IPS-11a (cell line): ENCODE measurements around the gene ZNF385B.

Experiments used
- H3K4me3 ChIP-seq: one replicate; pipeline ENCODE4 v1.5.1; 2013; ENCODE audit warnings: low read depth, low read length, control low read depth

The ZNF385B gene

GRCh38 chr2:179751163-179751809 is 110.1 kb downstream of the ZNF385B start:
- H3K4me3 ChIP-seq, result no peak overlapping the region

DNA sequence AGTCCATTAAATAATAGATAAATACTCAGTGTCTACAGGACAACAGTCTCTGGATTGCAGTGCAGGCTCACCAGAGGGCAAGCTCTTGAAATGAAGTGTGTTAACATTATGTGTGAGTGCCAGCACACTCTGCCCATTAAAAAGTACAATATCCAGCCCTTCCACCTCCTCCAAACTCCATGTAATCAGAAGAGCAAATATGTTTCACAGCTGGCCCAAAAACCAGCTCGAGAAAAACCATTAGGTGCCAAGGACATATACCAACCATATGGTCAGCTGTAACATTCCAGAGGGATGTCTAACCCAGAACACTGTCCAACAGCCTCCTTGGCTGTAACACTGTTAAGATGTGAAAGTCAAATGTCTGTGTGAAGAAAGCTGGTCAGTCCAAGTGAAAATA is 112.2 kb downstream of the ZNF385B start:
- H3K4me3 ChIP-seq, result no peak overlapping the region

- no peak overlapping the region for H3K4me3 ChIP-seq
These were observed 114.4 kb downstream of the ZNF385B start for GRCh38 chr2:179746981-179747380.

DNA sequence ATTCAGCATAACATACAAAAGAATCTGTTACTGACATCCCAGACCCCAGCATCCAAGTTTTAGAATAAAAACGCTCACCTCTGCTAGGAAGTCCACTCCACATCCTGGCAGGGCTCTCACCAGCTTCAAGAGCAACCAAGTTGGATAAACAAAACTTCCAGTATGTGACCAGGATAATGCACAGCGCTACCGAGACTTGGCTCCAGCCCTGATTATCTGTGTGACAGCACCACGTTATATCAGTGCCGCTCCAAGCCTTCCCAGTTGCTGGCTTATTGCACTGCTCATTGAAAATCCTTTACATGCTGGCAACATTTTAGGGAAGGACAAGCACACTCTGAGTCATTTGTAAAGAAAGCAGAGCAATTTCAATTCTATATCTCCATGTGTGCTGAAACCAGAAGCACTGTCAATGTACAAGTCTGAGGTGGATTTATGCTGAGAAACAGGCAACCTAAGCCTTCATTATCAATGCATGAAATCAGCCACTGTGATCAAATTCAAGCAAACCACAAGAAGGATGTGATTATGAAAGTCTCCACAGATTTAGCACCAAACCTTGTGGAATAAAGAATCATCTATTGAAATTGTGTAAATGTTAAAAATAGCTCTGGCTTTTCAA is 115.7 kb downstream of the ZNF385B start:
- no peak overlapping the region for H3K4me3 ChIP-seq

DNA sequence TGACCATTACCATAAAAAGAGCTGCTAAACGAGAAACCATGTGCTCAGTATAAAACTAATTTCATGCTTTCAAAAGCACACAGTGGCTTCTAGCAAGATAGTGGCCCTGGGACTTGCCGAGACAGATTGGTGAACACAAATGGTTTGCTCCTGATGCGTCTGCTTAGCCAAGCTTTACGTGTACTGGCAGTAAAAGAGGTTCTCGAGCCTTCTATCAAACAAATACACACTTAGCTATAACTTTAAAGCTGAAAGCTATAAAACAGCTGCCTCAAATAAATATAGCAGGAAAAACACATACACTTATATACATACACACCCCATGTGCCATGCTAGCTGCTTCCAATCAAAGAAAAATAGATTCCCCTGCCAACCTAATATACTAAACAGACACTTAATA is 117.0 kb downstream of the ZNF385B start:
- no peak overlapping the region for H3K4me3 ChIP-seq

DNA sequence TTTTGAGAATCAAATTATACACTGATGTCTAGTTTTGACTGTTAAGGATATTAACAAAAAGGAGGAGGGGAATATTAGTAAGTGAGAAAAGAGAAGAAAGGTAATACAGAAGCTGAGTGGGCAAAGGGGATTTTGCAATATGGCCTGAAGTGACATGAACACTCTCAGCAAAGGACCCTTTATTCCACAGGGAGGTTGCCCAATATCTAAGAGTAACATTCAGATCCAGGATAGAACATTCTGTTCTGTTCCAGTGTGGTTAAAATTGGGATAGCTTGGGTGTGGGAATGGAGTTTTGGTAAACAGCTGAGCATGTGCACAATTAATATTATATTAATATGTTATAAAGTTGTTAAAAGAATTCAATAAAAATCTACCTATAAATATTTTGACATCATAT is 120.1 kb downstream of the ZNF385B start:
- no peak overlapping the region for H3K4me3 ChIP-seq

DNA sequence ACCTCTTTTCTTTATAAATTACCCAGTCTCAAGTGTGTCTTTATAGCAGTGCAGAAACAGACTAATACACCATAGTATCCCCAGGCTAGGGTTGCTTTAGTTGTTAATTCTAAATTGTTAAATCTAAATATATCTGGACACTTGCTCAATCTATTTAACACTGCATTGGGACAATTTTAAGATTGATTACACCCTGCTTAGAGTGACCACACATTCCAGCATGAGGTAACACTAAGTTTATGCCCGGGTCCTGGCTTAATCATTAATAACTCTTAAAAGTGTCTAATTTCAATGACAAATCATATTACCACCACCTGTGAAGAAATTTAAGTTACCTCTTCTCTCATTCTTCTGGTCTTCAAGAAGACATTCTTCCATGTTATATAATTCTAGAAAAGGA is 131.4 kb downstream of the ZNF385B start:
- H3K4me3 ChIP-seq, result no peak overlapping the region

DNA sequence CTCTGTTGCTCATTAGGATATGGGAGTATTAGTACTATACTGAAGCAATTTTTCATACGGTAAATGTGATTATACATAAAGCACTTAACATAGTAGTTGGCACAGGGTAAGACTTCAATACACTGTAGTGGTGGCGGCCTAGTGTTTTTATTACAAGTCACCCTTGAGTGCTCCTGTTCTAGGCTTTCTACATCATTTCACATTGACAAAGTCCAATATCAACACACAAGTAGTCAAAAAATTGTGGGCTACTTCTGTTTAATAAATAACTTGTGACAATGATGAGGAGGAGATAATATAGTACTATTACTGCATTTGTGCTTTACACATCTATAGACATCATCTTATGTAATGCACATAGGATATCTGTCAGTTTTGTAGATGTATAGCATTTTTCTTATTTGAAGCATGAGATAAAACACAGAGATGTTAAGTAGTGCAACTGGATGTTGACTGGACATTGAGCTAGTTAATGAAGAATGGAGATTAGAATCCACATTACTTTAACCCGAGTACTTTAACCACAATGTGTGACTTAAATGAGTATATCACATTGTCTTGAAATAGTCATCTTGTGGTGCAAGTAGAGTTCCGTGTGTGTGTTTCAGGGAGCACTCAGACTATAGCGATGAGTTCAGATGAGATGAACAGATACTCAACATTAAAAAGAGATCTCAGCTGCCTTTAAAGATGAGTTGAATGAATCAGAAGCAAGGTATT is 134.8 kb downstream of the ZNF385B start:
- H3K4me3 ChIP-seq, result no peak overlapping the region

- no peak overlapping the region for H3K4me3 ChIP-seq
These were observed 137.0 kb downstream of the ZNF385B start for GRCh38 chr2:179724403-179724802.

DNA sequence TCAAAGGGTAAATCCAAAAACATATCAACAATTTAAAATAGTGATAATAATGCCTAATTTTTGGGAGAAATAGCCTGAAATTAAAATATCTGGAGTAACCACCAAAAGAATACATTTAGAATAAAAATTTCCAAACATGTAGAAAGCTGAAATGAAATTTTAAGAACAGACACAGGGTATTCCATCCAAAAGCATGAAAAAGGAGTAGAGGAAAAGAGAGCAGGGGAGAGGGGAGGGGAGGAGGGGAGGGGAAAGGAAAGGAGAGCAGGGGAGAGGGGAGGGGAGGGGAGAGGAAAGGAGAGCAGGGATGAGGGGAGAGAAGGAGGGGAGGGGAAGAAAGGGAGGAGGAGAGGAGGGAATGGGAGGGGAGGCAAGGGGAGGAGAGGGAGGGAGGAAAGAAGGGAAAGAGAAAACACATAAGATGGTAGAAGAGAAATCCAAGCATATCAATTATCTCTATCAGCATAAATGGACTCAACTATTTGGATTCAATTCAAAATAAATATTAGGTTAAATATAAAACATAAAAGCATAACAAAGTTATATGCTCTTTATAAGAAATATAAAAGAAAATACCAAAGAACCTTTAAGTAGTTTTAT is 141.1 kb downstream of the ZNF385B start:
- H3K4me3 ChIP-seq, result no peak overlapping the region

- H3K4me3 ChIP-seq, result no peak overlapping the region
These were observed 145.5 kb downstream of the ZNF385B start for GRCh38 chr2:179715871-179716270.

DNA sequence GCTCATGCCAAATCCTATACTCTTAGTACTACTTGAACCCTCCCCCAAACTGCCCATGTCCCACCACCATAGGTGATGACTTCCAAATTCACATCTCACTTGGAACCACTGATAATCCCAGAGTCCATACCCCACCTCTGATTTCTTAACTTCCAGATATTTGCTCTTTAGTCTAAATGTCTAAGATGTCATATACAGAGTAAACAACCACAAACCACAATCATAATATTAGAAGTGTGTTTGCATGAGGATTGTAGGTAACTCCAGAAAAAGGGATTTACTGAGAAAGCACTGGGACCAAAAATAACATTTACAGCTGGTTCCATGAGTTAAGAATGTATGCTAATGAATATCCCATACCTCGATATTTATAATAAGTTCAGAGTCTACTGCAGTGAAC is 146.2 kb downstream of the ZNF385B start:
- H3K4me3 ChIP-seq, result no peak overlapping the region

DNA sequence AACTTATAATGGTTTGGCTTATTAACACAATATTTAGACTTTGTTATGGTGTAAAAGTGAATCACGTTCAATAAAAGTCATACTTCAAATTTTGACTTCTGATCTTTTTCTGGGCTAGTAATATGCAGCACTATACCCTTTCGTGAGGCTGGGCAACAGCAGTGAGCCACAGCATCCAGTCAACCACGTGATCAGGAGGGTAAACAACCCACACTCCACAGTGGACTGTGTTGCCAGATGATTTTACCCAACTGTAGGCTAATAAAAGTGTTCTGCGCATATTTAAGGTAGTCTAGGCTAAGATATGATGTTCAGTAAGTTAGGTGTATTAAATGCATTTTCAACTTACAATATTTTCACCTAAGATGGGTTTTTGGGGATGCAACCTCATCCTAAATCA is 148.6 kb downstream of the ZNF385B start:
- no peak overlapping the region for H3K4me3 ChIP-seq

DNA sequence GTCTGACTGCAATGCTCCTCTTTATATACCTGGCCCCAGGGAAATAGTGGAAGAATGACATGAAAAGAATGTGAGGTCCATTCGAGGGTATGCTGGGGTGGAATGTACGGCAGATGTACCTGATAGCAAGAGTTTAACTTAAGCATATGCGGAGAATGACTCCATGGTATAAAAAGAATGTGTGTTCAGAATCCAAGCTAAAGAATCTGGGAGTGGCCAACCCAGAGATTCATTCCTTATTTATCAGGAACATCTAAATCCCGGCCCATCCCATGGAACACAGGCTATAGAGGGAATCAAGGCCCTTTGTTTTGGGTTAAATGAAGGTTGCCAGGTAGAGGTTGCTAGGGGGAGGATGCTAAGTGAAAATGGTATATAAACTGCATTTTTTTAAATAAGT is 150.0 kb downstream of the ZNF385B start:
- H3K4me3 ChIP-seq, result no peak overlapping the region

DNA sequence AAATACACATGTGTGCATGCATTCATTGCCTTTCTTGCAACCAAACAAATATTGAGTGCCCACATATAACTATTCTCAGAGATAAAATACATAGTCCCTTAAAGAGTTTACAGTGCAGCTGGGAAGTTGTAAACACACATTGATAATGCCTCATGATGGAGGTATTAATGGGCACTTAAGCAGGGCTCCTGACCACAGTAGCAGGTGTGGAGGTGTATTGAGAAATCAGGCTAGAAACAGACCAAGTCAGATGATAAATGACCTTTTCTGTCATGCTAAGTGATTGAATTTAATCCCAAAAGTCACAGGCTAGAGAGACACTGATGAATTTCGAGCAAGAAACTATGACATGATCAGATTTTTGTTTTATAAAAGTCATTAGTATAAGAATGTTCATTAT is 157.7 kb downstream of the ZNF385B start:
- H3K4me3 ChIP-seq, result no peak overlapping the region

GRCh38 chr2:179702912-179703311 is 158.5 kb downstream of the ZNF385B start:
- no peak overlapping the region for H3K4me3 ChIP-seq

GRCh38 chr2:179701524-179702110 is 159.8 kb downstream of the ZNF385B start:
- H3K4me3 ChIP-seq, result no peak overlapping the region

GRCh38 chr2:179695486-179695885 is 165.9 kb downstream of the ZNF385B start:
- no peak overlapping the region for H3K4me3 ChIP-seq

- no peak overlapping the region for H3K4me3 ChIP-seq
These were observed 166.4 kb downstream of the ZNF385B start for GRCh38 chr2:179694963-179695362.

GRCh38 chr2:179692610-179693009 is 168.8 kb downstream of the ZNF385B start:
- no peak overlapping the region for H3K4me3 ChIP-seq

DNA sequence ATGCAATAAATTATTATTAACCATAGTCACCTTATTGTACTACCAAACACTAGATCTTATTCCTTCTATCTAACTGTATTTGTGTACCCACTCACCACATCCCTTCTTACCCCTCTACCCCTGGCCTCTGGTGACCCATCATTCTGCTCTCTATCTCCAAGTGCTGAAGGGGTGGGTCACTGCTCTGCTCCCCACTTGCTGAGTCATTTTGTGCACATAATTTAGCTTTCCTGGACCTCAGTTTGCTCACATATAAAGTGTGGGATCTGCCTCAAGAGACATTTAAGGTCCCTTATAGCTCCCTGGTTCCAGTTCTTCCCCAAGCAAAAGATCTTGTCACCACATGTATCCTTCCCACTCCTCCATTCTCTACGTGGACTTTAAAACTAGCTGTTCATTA is 169.4 kb downstream of the ZNF385B start:
- no peak overlapping the region for H3K4me3 ChIP-seq

DNA sequence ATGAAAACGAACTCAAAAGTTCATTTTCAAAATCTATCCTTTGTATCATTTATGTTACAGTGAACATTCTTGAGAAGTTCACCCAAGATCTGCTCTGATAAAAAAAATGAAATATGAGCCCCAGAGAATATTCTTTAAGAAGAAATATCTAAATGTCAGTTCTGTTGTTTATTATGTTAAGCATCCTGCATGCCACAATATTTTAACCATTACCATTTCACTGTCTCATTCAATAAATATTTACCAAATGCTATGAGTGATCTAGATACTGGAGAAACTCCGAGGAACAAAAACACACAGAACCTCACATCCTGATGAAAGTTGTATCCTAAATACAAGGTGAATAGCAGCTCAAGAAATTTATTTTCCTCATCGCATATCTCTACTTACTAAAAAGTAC is 170.2 kb downstream of the ZNF385B start:
- no peak overlapping the region for H3K4me3 ChIP-seq
